GM19455 (cell line): ENCODE results near the gene BCL11B.

Experiments used
- ATAC-seq: cut with Tn5 transposase; IDR thresholded peaks from one replicate; pipeline ENCODE4 v1.9.1; 2021; ENCODE audit not compliant: unreplicated experiment

BCL11B gene

GRCh38 chr14:99123208-99123870, 148.7 kb downstream of the BCL11B start:
- ATAC-seq: no peak

- no peak for ATAC-seq
These were observed 149.4 kb downstream of the BCL11B start for GRCh38 chr14:99122521-99123125.

- ATAC-seq: no peak
These were observed 150.6 kb downstream of the BCL11B start for GRCh38 chr14:99121319-99121875.

- no peak for ATAC-seq
These were observed 151.3 kb downstream of the BCL11B start for GRCh38 chr14:99120526-99121318.

GRCh38 chr14:99119554-99120525, 152.2 kb downstream of the BCL11B start:
- no peak for ATAC-seq
